ENCODE measurements around the gene AIM2.

The AIM2 gene

GRCh38 chr1:159014003-159014571 is 62.5 kb downstream of the AIM2 start:
- no peak for DNase-seq

- DNase-seq: no peak
Measured at GRCh38 chr1:159012495-159012894, 64.1 kb downstream of the AIM2 start.
